ENCODE data around the gene LARP1B. TPM values are rescaled to one million over a fixed set of nuclear protein-coding genes. Genes with fewer than 3 reads are reported as not detected.

LARP1B gene
- total and polyA plus RNA-seq, 9 of the 15 experiments (the other 6 are each of a cell fraction or from before 2014, with no cell fraction given) = 19.2 to 59.7 (median 37.9) TPM

GRCh38 chr4:128130621-128131020, 69.5 kb downstream of the LARP1B start:
- in situ Hi-C loops (cut with MboI) = no loop called here
- no TSS peak for BruUV-seq (replicated peaks)
- FAIRE-seq = peak; percentile 11

GRCh38 chr4:128134925-128135324, 73.8 kb downstream of the LARP1B start:
- DNase-seq (ENCODE audit: extremely low read depth in 1 of 4, low spot score in 3 of 4) (no peak), ATAC-seq (no peak), FAIRE-seq (no peak)
- H3K9me3 ChIP-seq (replicated peaks; ENCODE audit: control insufficient read depth, insufficient read depth, low read depth, low read length) = no peaks in the 10 kb centered on the region
- TF ChIP-seq MYC (IDR thresholded peaks at IDR 0.05; ENCODE audit: low read depth, low read length) (no peak), MYC (CRISPR knock-in tag; IDR thresholded peaks at IDR 0.05; ENCODE audit: borderline replicate concordance, low read depth) (no peak), ZNF589 (CRISPR knock-in tag; IDR thresholded peaks at IDR 0.05; ENCODE audit: low read depth) (no peak), COPS2 (conservative IDR thresholded peaks at IDR 0.05) (no peak), LEF1 (IDR thresholded peaks at IDR 0.05) (no peak), TCF7 (IDR thresholded peaks at IDR 0.05; ENCODE audit: borderline replicate concordance) (no peak), ELF2 (CRISPR knock-in tag; IDR thresholded peaks at IDR 0.05) (no peak), ZFPM2 (CRISPR knock-in tag; IDR thresholded peaks at IDR 0.05) (no peak), SAP30 (IDR thresholded peaks at IDR 0.05; ENCODE audit: borderline replicate concordance, insufficient read depth, low read depth, low read length, poor library complexity, severe bottlenecking) (no peak), POLR2H (tag; IDR thresholded peaks at IDR 0.05; ENCODE audit: low read depth) (no peak), IRF2 (CRISPR knock-in tag; IDR thresholded peaks at IDR 0.05) (no peak), NR0B1 (IDR thresholded peaks at IDR 0.05; ENCODE audit: partially characterized antibody) (no peak), SNIP1 (IDR thresholded peaks at IDR 0.05; ENCODE audit: low read depth) (no peak), ZNF133 (CRISPR knock-in tag; IDR thresholded peaks at IDR 0.05) (no peak)
- intact Hi-C loops (cut with micrococcal nuclease) (no loop called here), in situ Hi-C loops (cut with MboI) (no loop called here)
- 90% methylated on average over 6 of the region's 6 CpGs for WGBS (ENCODE audit: insufficient coverage, low coverage, missing lambda C conversion rate)
- no peak overlapping the region for H3K4me2 ChIP-seq (ENCODE audit: insufficient read depth, low read length)
- H3K9ac ChIP-seq (ENCODE audit: insufficient read depth in 1 of 2, low read depth in 2 of 2, low read length in 2 of 2) = no peak overlapping the region
- no peaks in the 10 kb centered on the region for H3K36me3 ChIP-seq (ENCODE audit: control insufficient read depth, insufficient read depth, low read length)
- H3K4me3 ChIP-seq = no peak overlapping the region
- POLR2A ChIA-PET = no interaction called here
- no peaks in the 10 kb centered on the region for H4K20me1 ChIP-seq (replicated peaks; ENCODE audit: control insufficient read depth, insufficient read depth, low read length)
- no peaks in the 10 kb centered on the region for H3K79me2 ChIP-seq (ENCODE audit: control insufficient read depth, insufficient read depth, low read length)
- CTCF ChIA-PET (ENCODE audit: low intra/inter-chr PET ratio) = no interaction called here
- no peak overlapping the region for H3K27ac ChIP-seq (ENCODE audit: extremely low read depth, low read depth, low read length)
- H3K9me1 ChIP-seq (ENCODE audit: control insufficient read depth, insufficient read depth, low read length) = no peaks in the 10 kb centered on the region
- no peak overlapping the region for H2AFZ ChIP-seq (ENCODE audit: low read depth, low read length)
- BruUV-seq (replicated peaks) = no TSS peak
- no peaks in the 10 kb centered on the region for H3K27me3 ChIP-seq (ENCODE audit: control insufficient read depth in 2 of 2, insufficient read depth in 2 of 2, low read length in 2 of 2)
- H3K4me1 ChIP-seq (replicated peaks in 1 of 2; ENCODE audit: control insufficient read depth in 2 of 2, insufficient read depth in 2 of 2, low read length in 2 of 2) = no peaks in the 10 kb centered on the region

More at GRCh38 chr4:128130621-128131020, 69.5 kb downstream of the LARP1B start:
- H3K36me3 ChIP-seq (ENCODE audit: control insufficient read depth, insufficient read depth, low read length) = peaks cover 3% of the 10 kb centered on the region; the same call in 2 of the 3 replicates
- H3K79me2 ChIP-seq (ENCODE audit: control insufficient read depth, insufficient read depth, low read length) = no peaks in the 10 kb centered on the region
- H3K27ac ChIP-seq (ENCODE audit: extremely low read depth, low read depth, low read length) = no peak overlapping the region
- DNase-seq (ENCODE audit: extremely low read depth in 1 of 4, low spot score in 3 of 4) (no peak), ATAC-seq (no peak)
- H3K9me3 ChIP-seq (replicated peaks; ENCODE audit: control insufficient read depth, insufficient read depth, low read depth, low read length) = no peaks in the 10 kb centered on the region
- ChIA-PET POLR2A (no interaction called here), CTCF (ENCODE audit: low intra/inter-chr PET ratio) (no interaction called here)
- H3K4me1 ChIP-seq (replicated peaks in 1 of 2; ENCODE audit: control insufficient read depth in 2 of 2, insufficient read depth in 2 of 2, low read length in 2 of 2) = no peaks in the 10 kb centered on the region
- no peaks in the 10 kb centered on the region for H3K27me3 ChIP-seq (ENCODE audit: control insufficient read depth in 2 of 2, insufficient read depth in 2 of 2, low read length in 2 of 2)
- no peak overlapping the region for H3K4me3 ChIP-seq
- H4K20me1 ChIP-seq (replicated peaks; ENCODE audit: control insufficient read depth, insufficient read depth, low read length) = no peaks in the 10 kb centered on the region
- no peak overlapping the region for H2AFZ ChIP-seq (ENCODE audit: low read depth, low read length)
- WGBS (ENCODE audit: insufficient coverage, low coverage, missing lambda C conversion rate) = 90% methylated on average over 3 of the region's 3 CpGs
- H3K9me1 ChIP-seq (ENCODE audit: control insufficient read depth, insufficient read depth, low read length) = no peaks in the 10 kb centered on the region
- H3K9ac ChIP-seq (ENCODE audit: insufficient read depth in 1 of 2, low read depth in 2 of 2, low read length in 2 of 2) = no peak overlapping the region
- intact Hi-C loops (cut with micrococcal nuclease) = no loop called here
- TF ChIP-seq KDM1A (IDR thresholded peaks at IDR 0.05) = no peak
- no peak for TF ChIP-seq ZNF57 (CRISPR knock-in tag; IDR thresholded peaks at IDR 0.05)
- TF ChIP-seq NR2C2 (CRISPR knock-in tag; IDR thresholded peaks at IDR 0.05) = no peak
- no peak for TF ChIP-seq NR2C2 (tag; IDR thresholded peaks at IDR 0.05)
- H3K4me2 ChIP-seq (ENCODE audit: insufficient read depth, low read length) = no peak overlapping the region
